Suprapubic skin (tissue), 3 donors: ENCODE results near the gene ALX3.
"Not testable (repeated sequence)": the region's sequence is repeated elsewhere in the genome, so short reads cannot be mapped to it uniquely, and the experiment has no call there.

Experiments
- POLR2AphosphoS5 ChIP-seq, 3 donors: sonication (generic); formaldehyde crosslinking; IDR thresholded peaks; one replicate each; pipeline ENCODE4 v1.6.1; 2017; ENCODE audit warnings: antibody characterized with exemption in 3 of 3
- TF ChIP-seq, protein P1 (sequence below), 2 donors: fragments of 200-600 bp in 1 of 2; fragments of 450-650 bp in 1 of 2; sonication (generic) in 1 of 2; IDR thresholded peaks; one replicate each; pipeline ENCODE4 v1.5.1; 2016 to 2019; ENCODE audit warnings: antibody characterized with exemption in 2 of 2, mild to moderate bottlenecking in 1 of 2, moderate library complexity in 1 of 2

DNA sequence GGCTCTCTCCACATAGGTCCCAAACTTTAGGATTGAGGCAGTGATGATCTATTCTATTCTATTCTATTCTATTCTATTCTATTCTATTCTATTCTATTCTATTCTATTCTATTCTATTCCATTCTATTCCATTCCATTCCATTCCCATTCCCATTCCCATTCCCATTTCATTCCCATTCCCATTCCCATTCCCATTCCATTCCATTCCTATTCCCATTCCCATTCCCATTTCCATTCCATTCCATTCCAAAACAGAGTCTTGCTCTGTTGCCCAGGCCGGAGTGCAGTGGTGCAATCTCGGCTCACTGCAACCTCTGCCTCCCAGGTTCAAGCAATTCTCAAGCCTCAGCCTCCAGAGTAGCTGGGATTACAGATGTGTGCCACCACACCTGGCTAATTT lies 9.5 kb upstream of the ALX3 start:
- TF ChIP-seq, protein P1, sequence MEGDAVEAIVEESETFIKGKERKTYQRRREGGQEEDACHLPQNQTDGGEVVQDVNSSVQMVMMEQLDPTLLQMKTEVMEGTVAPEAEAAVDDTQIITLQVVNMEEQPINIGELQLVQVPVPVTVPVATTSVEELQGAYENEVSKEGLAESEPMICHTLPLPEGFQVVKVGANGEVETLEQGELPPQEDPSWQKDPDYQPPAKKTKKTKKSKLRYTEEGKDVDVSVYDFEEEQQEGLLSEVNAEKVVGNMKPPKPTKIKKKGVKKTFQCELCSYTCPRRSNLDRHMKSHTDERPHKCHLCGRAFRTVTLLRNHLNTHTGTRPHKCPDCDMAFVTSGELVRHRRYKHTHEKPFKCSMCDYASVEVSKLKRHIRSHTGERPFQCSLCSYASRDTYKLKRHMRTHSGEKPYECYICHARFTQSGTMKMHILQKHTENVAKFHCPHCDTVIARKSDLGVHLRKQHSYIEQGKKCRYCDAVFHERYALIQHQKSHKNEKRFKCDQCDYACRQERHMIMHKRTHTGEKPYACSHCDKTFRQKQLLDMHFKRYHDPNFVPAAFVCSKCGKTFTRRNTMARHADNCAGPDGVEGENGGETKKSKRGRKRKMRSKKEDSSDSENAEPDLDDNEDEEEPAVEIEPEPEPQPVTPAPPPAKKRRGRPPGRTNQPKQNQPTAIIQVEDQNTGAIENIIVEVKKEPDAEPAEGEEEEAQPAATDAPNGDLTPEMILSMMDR (IDR thresholded peaks at IDR 0.05) = not testable (repeated sequence)
- not testable (repeated sequence) for TF ChIP-seq POLR2AphosphoS5 (IDR thresholded peaks at IDR 0.05)
